Measurements from ENCODE around the gene LHFPL2. TPM values are rescaled to one million over a fixed set of nuclear protein-coding genes. Genes with fewer than 3 reads are reported as not detected.
"Not testable (repeated sequence)": the region's sequence is repeated elsewhere in the genome, so short reads cannot be mapped to it uniquely, and the experiment has no call there.

Gene LHFPL2
- total and polyA plus RNA-seq, 2 experiments from 2014 or later, result 96.6 to 126 TPM

DNA sequence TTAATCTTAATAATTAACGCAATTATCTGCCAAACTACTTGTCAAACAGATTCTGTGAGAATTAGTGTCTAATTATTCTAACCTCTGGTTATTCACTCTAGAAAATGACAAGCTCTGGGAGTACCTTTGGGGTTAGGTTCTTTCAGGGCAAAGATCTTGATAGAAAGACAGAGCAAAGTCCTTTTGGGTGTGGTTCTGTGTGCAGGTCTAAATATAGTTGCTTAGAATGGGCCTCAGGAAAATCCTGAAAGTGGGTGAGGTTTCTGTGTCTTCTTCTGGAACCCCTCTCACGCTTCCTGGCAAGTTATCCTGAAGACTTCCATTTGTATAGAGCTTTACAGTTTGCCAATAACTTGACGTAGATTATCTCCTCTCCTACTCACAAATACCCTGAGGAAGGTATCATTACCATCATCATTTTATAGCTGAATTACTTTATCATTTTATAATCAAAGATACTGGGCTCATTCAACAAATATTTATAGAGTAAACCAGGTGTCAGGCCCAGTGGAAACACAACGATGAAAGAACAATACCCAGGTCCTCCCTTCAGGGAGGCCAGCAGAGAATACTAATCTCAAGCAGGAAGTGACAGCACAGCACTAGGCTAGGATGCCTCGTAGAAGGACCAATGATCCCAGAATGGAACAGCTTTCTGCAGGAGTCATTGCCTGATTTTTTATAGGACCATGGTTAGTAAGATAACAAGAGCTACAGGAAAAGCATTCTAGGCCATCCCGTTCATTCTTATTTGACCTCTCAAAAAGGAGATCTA lies 27.6 kb upstream of the LHFPL2 start:
- no peak overlapping the region for H3K27ac ChIP-seq
- peaks cover 11% of the 10 kb centered on the region for H3K4me1 ChIP-seq (ENCODE audit: low read depth)
- H3K36me3 ChIP-seq, result no peaks in the 10 kb centered on the region
- H3K9me3 ChIP-seq (ENCODE audit: low read depth), result no peaks in the 10 kb centered on the region
- TF ChIP-seq, protein P1, sequence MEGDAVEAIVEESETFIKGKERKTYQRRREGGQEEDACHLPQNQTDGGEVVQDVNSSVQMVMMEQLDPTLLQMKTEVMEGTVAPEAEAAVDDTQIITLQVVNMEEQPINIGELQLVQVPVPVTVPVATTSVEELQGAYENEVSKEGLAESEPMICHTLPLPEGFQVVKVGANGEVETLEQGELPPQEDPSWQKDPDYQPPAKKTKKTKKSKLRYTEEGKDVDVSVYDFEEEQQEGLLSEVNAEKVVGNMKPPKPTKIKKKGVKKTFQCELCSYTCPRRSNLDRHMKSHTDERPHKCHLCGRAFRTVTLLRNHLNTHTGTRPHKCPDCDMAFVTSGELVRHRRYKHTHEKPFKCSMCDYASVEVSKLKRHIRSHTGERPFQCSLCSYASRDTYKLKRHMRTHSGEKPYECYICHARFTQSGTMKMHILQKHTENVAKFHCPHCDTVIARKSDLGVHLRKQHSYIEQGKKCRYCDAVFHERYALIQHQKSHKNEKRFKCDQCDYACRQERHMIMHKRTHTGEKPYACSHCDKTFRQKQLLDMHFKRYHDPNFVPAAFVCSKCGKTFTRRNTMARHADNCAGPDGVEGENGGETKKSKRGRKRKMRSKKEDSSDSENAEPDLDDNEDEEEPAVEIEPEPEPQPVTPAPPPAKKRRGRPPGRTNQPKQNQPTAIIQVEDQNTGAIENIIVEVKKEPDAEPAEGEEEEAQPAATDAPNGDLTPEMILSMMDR (IDR thresholded peaks at IDR 0.05; ENCODE audit: low read depth, low read length), result no peak
- H3K4me3 ChIP-seq, result no peak overlapping the region
- DNase-seq (ENCODE audit: low read depth in 1 of 2, low spot score in 1 of 2), result no peak
- no peaks in the 10 kb centered on the region for H3K27me3 ChIP-seq

GRCh38 chr5:78673827-78674226 lies 25.3 kb upstream of the LHFPL2 start:
- not testable (repeated sequence) for H3K4me3 ChIP-seq; H3K9me3 ChIP-seq (ENCODE audit: low read depth); H3K27ac ChIP-seq; H3K4me1 ChIP-seq (ENCODE audit: low read depth); H3K27me3 ChIP-seq; H3K36me3 ChIP-seq; DNase-seq (ENCODE audit: low read depth in 1 of 2, low spot score in 1 of 2)

DNA sequence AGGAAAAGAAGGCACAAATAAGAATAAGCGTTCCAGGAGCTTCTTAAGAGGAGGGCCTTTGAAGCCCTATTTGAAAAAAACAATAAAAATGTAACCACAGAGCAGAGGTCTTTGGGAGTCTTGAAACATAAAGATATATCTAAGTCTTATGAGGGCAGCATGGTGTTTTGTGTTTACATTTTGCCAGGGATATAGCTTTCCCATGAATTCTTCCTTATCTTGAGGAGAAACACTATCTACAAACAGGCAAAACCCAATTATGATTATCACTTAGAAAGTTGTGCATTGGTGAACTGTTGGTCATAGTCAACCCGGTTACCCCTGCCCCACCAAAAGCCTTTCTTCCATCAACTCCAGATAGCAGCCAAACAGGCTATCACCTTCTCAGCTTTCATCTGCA lies 23.6 kb upstream of the LHFPL2 start:
- no peak overlapping the region for H3K27ac ChIP-seq

DNA sequence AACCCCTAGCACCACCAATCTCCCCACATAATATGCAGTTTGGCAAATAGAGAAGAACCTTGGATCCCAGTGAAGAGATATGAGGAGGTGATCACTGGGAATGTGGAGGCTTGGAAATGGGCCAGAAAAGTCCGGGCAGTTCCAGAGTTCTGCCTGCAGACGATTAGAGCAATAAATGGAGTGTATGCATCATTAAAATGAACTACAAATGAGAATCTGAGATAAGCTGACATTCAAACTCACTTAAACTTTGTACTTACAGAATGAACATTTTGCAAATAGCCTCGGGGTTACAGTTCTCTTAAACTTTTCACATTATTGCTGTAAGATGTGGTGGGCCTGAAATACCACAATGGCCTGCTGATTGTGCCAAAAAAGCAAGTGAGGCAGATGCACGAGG lies 23.0 kb upstream of the LHFPL2 start:
- H3K27ac ChIP-seq, result no peak overlapping the region
- H3K4me1 ChIP-seq (ENCODE audit: low read depth), result no peaks in the 10 kb centered on the region
- no peaks in the 10 kb centered on the region for H3K9me3 ChIP-seq (ENCODE audit: low read depth)
- TF ChIP-seq, protein P1 (IDR thresholded peaks at IDR 0.05; ENCODE audit: low read depth, low read length), result no peak
- DNase-seq (ENCODE audit: low read depth in 1 of 2, low spot score in 1 of 2), result peak in 1 of 2 donors; percentile 83
- H3K27me3 ChIP-seq, result no peaks in the 10 kb centered on the region
- no peaks in the 10 kb centered on the region for H3K36me3 ChIP-seq
- H3K4me3 ChIP-seq, result no peak overlapping the region

More for the DNA sequence above, 23.6 kb upstream of the LHFPL2 start:
- no peaks in the 10 kb centered on the region for H3K27me3 ChIP-seq
- no peaks in the 10 kb centered on the region for H3K36me3 ChIP-seq
- DNase-seq (ENCODE audit: low read depth in 1 of 2, low spot score in 1 of 2), result no peak
- H3K9me3 ChIP-seq (ENCODE audit: low read depth), result no peaks in the 10 kb centered on the region
- TF ChIP-seq, protein P1 (IDR thresholded peaks at IDR 0.05; ENCODE audit: low read depth, low read length), result no peak
- H3K4me3 ChIP-seq, result no peak overlapping the region
- no peaks in the 10 kb centered on the region for H3K4me1 ChIP-seq (ENCODE audit: low read depth)

DNA sequence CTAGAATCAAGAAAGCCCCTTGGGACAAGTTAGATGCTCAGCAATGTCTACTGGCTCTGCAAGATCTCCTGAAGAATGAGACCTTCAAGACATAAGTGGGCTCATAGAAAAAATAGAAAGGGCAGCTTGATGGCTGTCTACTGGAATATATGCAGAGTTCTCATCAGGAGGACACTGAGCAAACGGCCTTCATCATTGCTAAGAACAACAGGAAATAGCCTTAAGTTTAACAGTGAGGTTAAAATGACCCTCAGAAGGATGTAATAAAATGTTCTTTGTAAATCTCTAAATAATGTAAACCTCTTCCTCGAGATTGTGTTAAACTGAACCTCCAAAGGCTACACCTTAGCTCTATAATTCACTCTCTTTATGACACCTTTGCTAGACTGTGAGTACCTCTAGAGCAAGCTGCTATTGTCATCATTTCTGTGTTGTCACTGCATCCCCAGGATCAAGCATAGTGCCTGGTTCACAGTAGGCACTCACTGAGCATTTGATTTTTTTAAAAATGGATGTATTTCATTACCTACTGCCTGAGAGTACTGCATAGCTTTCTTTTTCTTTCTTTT lies 22.2 kb upstream of the LHFPL2 start:
- TF ChIP-seq, protein P1 (IDR thresholded peaks at IDR 0.05; ENCODE audit: low read depth, low read length), result no peak
- H3K9me3 ChIP-seq (ENCODE audit: low read depth), result no peaks in the 10 kb centered on the region
- no peaks in the 10 kb centered on the region for H3K36me3 ChIP-seq
- no peak for DNase-seq (ENCODE audit: low read depth in 1 of 2, low spot score in 1 of 2)
- H3K4me1 ChIP-seq (ENCODE audit: low read depth), result no peaks in the 10 kb centered on the region
- H3K4me3 ChIP-seq, result no peak overlapping the region
- no peak overlapping the region for H3K27ac ChIP-seq
- no peaks in the 10 kb centered on the region for H3K27me3 ChIP-seq

DNA sequence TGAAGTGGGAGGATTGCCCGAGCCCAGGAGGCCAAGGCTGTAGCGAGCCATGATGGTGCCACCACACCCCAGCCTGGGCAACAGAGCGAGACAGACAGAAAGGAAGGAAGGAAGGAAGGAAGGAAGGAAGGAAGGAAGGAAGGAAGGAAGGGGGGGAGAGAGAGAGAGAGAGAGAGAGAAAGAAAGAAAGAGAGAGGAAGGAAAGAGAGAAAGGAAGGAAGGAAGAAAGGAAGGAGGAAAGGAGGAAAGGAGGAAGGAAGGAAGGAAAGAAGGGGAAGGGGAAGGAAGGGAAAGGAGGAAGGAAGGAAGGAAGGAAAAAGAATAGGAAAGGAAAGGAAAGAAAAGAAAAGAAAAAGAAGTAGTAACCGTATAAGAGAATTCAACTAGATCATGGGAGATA lies 20.8 kb upstream of the LHFPL2 start:
- H3K4me1 ChIP-seq (ENCODE audit: low read depth), result no peaks in the 10 kb centered on the region
- no peak for DNase-seq (ENCODE audit: low read depth in 1 of 2, low spot score in 1 of 2)
- H3K36me3 ChIP-seq, result no peaks in the 10 kb centered on the region
- TF ChIP-seq, protein P1 (IDR thresholded peaks at IDR 0.05; ENCODE audit: low read depth, low read length), result no peak
- no peaks in the 10 kb centered on the region for H3K9me3 ChIP-seq (ENCODE audit: low read depth)
- H3K4me3 ChIP-seq, result no peak overlapping the region
- H3K27me3 ChIP-seq, result no peaks in the 10 kb centered on the region
- no peak overlapping the region for H3K27ac ChIP-seq
